GM06990 (cell line): ENCODE data around the gene RANBP2.
"Not testable (repeated sequence)": the region's sequence is repeated elsewhere in the genome, so short reads cannot be mapped to it uniquely, and the experiment has no call there.

Source experiments
- DNase-seq: peaks from one replicate; pipeline ENCODE4 v3.0.0-alpha.2; 2011; ENCODE audit not compliant: insufficient read length; ENCODE audit errors: extremely low read depth
- H3K27me3 ChIP-seq: replicated peaks from 2 replicates; pipeline ENCODE4 v1.6.0; 2011; ENCODE audit warnings: low read length; ENCODE audit not compliant: control insufficient read depth, insufficient read depth
- H3K36me3 ChIP-seq: 2 replicates; pipeline ENCODE4 v1.5.1; 2011; ENCODE audit warnings: low read length; ENCODE audit not compliant: control insufficient read depth, insufficient read depth
- H3K4me3 ChIP-seq: replicated peaks from 2 replicates; pipeline ENCODE4 v1.5.1; 2011; ENCODE audit warnings: low read depth, mild to moderate bottlenecking, control low read depth, low read length
- CTCF ChIP-seq: IDR thresholded peaks from 2 replicates; pipeline ENCODE4 v1.5.1; 2011; ENCODE audit warnings: low read length, control low read depth, mild to moderate bottlenecking, inconsistent platforms; ENCODE audit not compliant: insufficient read depth, poor library complexity, severe bottlenecking

Gene RANBP2

GRCh38 chr2:108719149-108720044 lies at the start of gene RANBP2:
TSS of gene RANBP2 (plus strand) at chr2:108719482. CDS start at chr2:108719607, 125 bp downstream.
- DNase-seq: peak; percentile 95
- Histone ChIP-seq H3K36me3 (no peaks in the 10 kb centered on the region), H3K27me3 (no peaks in the 10 kb centered on the region), H3K4me3 (peak within 1 kb of the TSS; percentile 77)
- TF ChIP-seq CTCF: no peak

DNA sequence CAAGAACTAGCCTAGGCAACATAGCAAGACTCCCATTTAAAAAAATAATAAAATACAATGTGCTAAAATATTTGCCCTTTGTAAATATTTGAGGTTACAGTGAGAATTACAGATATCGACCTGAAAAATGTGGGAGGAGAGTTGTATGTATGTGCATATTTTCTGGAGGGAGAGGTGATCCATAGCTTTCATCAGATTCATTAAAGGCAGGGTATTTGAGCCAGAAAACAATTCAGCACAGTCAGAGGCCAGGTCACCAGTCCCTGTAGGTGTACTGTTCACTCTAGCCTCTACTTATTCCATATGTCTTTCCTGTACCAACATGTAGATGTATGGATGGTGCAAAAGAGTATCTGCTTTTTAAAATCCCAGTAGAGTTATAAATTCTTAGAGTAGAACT lies 49.0 kb upstream of the RANBP2 start:
- not testable (repeated sequence) for H3K4me3 ChIP-seq, DNase-seq, H3K36me3 ChIP-seq, H3K27me3 ChIP-seq

DNA sequence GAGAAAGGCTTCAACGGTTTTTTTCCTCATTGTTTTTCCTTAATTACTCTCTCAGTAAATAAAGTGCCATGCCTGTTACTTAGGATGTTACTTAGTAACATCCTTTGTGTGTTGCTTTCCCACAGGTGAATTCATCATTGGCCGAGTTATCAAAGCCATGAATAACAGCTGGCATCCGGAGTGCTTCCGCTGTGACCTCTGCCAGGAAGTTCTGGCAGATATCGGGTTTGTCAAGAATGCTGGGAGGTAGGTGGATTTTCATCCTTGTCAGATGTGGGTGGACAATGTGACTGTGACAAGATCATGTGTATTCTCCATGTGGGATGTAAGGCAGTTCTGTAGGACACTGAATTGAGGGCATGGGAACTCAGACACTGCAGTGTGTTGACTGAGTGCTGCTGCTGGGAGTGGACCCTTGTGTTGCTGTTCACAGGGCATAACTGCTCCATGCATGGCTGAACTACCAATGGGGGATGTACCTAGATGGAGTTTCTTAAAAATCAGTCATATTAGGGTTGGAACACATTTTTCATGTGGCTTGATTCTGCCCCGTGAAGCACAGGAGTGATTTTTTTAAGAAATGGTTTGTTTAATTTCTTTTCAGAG lies 47.0 kb upstream of the RANBP2 start:
- DNase-seq, H3K36me3 ChIP-seq, H3K27me3 ChIP-seq, H3K4me3 ChIP-seq: not testable (repeated sequence)

GRCh38 chr2:108676522-108676921 lies 42.8 kb upstream of the RANBP2 start:
- H3K27me3 ChIP-seq, H3K4me3 ChIP-seq, H3K36me3 ChIP-seq, DNase-seq: not testable (repeated sequence)

DNA sequence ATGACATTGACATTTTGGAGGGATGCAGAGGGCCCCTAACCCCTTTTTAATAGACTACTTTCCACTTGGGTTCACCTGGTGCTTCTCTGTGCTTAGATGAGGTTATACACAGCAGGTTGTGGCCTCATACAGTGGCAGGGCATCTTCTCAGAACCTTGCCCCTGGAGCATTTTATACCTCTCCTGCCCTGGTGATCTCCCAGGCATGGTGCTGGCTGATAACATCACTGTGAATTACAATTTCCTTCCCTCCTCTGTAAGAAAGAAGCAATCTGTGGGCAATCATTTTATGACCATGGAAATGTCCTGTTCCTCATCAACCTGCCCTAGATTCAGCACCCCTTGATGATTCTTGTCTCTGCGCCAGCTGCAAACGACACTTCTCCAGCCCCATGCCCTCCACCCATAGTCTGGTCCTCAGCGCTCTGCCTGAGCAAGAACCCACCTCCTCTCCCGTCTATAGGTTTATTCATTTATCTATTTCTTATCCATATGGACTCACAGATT lies 42.0 kb upstream of the RANBP2 start:
- not testable (repeated sequence) for H3K4me3 ChIP-seq, DNase-seq, H3K27me3 ChIP-seq, H3K36me3 ChIP-seq

DNA sequence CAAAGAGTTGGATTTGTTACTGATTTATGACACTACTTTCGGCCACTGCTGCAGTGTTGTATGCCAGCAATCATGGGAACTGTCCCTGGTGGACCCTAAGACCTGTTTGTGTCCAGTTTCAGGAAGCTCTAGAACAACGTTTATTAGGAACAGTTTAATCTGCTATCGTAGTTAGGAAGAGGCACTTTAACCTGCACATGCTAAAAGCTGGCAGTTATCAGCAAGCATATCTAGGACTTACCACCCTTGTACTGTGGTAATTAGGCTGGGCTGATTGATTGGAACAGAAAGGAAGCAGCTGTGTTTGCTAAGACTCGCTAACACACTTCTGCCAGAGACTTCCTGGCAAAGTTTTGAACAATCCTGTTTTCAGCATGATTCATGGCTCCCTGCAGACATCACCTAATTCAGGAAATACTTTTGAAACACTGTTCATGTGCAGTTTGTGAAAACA lies 41.1 kb upstream of the RANBP2 start:
- not testable (repeated sequence) for H3K27me3 ChIP-seq, H3K36me3 ChIP-seq, H3K4me3 ChIP-seq, DNase-seq

- H3K36me3 ChIP-seq: not testable (repeated sequence)
Observed at GRCh38 chr2:108680805-108681204, 38.5 kb upstream of the RANBP2 start.

DNA sequence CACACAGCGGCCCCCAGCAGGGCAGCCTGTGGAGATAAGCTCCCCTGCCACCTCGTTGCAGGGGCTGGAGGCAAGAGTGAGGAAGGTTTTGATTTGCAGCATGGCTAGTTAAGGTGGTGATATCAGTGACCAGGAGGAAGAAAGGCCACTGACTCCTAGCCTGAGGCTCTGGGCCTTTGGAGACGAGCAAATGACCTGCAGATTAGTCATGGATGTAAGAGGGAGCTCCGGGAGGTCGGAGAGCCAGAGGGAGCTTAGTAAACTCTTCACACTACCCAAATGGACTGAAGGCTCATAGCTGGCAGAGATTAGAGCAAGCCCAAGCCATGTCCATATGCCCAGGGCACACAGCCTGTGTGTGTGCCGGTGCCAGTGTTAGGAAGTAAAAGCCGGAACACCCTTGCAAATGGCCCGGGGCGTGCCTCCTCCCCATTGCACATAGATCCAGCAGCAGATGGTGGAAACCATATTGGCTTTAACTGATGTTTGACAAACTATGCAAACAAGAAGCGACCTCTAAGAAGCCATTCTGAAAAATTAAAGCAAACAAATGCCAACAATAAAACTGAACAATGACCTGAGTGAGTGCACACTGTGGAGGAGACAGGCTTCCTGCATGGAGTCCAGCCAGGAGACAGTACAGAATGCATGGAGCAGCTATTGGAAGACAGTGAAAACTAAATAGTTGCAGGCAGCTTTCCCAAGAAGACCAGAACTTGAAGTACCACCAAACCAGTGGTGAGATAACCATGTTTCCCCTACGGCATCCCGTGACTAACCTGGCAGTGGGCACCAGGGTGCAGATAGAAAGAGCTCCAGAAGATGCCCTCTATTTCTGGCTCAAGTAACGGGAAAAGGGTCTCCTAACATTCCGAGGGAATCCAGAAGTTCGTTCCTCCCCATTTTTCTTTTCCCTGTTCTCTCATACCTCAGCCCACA lies 30.2 kb upstream of the RANBP2 start:
- not testable (repeated sequence) for DNase-seq, H3K27me3 ChIP-seq, H3K4me3 ChIP-seq, H3K36me3 ChIP-seq

More at GRCh38 chr2:108680805-108681204, 38.5 kb upstream of the RANBP2 start:
- H3K27me3 ChIP-seq, H3K4me3 ChIP-seq, DNase-seq: not testable (repeated sequence)

- not testable (repeated sequence) for H3K27me3 ChIP-seq, DNase-seq, H3K36me3 ChIP-seq, H3K4me3 ChIP-seq
Observed at GRCh38 chr2:108690001-108690400, 29.3 kb upstream of the RANBP2 start.
